Uterus (tissue), 4 donors: ENCODE measurements around the gene BACH2. TPM values are rescaled to one million over a fixed set of nuclear protein-coding genes. Genes with fewer than 3 reads are reported as not detected.

Experiments
- DNase-seq, 2 donors: peaks; one replicate each; pipeline ENCODE4 v3.0.0-alpha.2; 2019 to 2020
- H3K27ac ChIP-seq, 2 donors: fragments of 200-600 bp; sonication (generic); 1 replicate in 1 of 2; 2 replicates in 1 of 2; pipeline ENCODE4 v1.5.1; 2016 to 2018
- H3K27me3 ChIP-seq, 2 donors: fragments of 200-600 bp; sonication (generic); one replicate each; pipeline ENCODE4 v1.5.1; 2018 to 2019; ENCODE audit warnings: control low read depth in 1 of 2
- H3K36me3 ChIP-seq, 2 donors: fragments of 200-600 bp; sonication (generic); one replicate each; pipeline ENCODE4 v1.5.1; 2019; ENCODE audit warnings: control low read depth in 1 of 2
- H3K4me1 ChIP-seq, 2 donors: fragments of 200-600 bp; sonication (generic); one replicate each; pipeline ENCODE4 v1.5.1; 2018 to 2019; ENCODE audit warnings: control low read depth in 1 of 2
- H3K4me3 ChIP-seq, 2 donors: fragments of 200-600 bp; sonication (generic); 1 replicate in 1 of 2; 2 replicates in 1 of 2; pipeline ENCODE4 v1.5.1; 2018 to 2019; ENCODE audit warnings: mild to moderate bottlenecking in 1 of 2
- H3K9me3 ChIP-seq, 2 donors: fragments of 200-600 bp; sonication (generic); one replicate each; pipeline ENCODE4 v1.5.1; 2019; ENCODE audit warnings: control low read depth in 1 of 2
- CTCF ChIP-seq, 4 experiments: fragments of 200-600 bp in 2 of 4; fragments of 450-650 bp in 2 of 4; sonication (generic) in 2 of 4; IDR thresholded peaks; one replicate each; pipeline ENCODE4 v1.5.1; 2016 to 2019; ENCODE audit warnings: antibody characterized with exemption in 4 of 4, mild to moderate bottlenecking in 2 of 4, moderate library complexity in 1 of 4
- POLR2A ChIP-seq, 2 donors: fragments of 450-650 bp; IDR thresholded peaks; one replicate each; pipeline ENCODE4 v1.6.1; 2016; ENCODE audit warnings: antibody characterized with exemption in 2 of 2, mild to moderate bottlenecking in 1 of 2, moderate library complexity in 1 of 2
- intact Hi-C: fragments of 100-400 bp; cut with DNase I; formaldehyde crosslinking; loops from one replicate; pipeline ENCODE4 v1.15.1; 2023; ENCODE audit warnings: low total_unique reads
- total RNA-seq, 4 donors: library from RNA; depleted of rRNA in 3 of 4; stranded (reverse); fragments of >200 nt in 3 of 4; gene quantifications; one replicate each; pipeline versions ENCODE4 v1.1.0 to v1.2.4, GENCODE V29; 2014 to 2023
- donor health status: DM: yes; HTN: yes; CAD: no.

The BACH2 gene
- total RNA-seq, 4 donors from 2014 or later = 1.3 to 15.0 (median 9.7) TPM

- Histone ChIP-seq H3K9me3 (no peaks in the 10 kb centered on the region), H3K27ac (no peak overlapping the region), H3K4me3 (no peak overlapping the region), H3K27me3 (no peaks in the 10 kb centered on the region), H3K4me1 (no peaks in the 10 kb centered on the region), H3K36me3 (no peaks in the 10 kb centered on the region)
- no peak for DNase-seq
- no peak for TF ChIP-seq CTCF (IDR thresholded peaks at IDR 0.05)
- TF ChIP-seq POLR2A (IDR thresholded peaks at IDR 0.05) = no peak
- intact Hi-C loops = no loop called here
These were observed 94.5 kb downstream of the BACH2 start for GRCh38 chr6:90202156-90202555.

GRCh38 chr6:90199900-90200299 lies 96.7 kb downstream of the BACH2 start:
- no peaks in the 10 kb centered on the region for H3K9me3 ChIP-seq
- no peaks in the 10 kb centered on the region for H3K27me3 ChIP-seq
- H3K4me3 ChIP-seq = no peak overlapping the region
- H3K4me1 ChIP-seq = peaks cover 0 to 7% of the 10 kb centered on the region in 2 donors
- TF ChIP-seq CTCF (IDR thresholded peaks at IDR 0.05) = no peak
- TF ChIP-seq POLR2A (IDR thresholded peaks at IDR 0.05) = no peak
- no peak for DNase-seq
- no peaks in the 10 kb centered on the region for H3K36me3 ChIP-seq
- intact Hi-C loops = no loop called here
- H3K27ac ChIP-seq = no peak overlapping the region

- DNase-seq = no peak
- Histone ChIP-seq H3K27me3 (no peaks in the 10 kb centered on the region), H3K36me3 (no peaks in the 10 kb centered on the region), H3K4me3 (no peak overlapping the region), H3K4me1 (peaks cover 0 to 7% of the 10 kb centered on the region in 2 donors), H3K27ac (no peak overlapping the region), H3K9me3 (no peaks in the 10 kb centered on the region)
- TF ChIP-seq CTCF (IDR thresholded peaks at IDR 0.05) (no peak), POLR2A (IDR thresholded peaks at IDR 0.05) (no peak)
- intact Hi-C loops = no loop called here
These were observed 97.8 kb downstream of the BACH2 start for GRCh38 chr6:90198758-90199425.

- peaks cover 0 to 7% of the 10 kb centered on the region in 2 donors for H3K4me1 ChIP-seq
- H3K27ac ChIP-seq = no peak overlapping the region
- TF ChIP-seq POLR2A (IDR thresholded peaks at IDR 0.05) (no peak), CTCF (IDR thresholded peaks at IDR 0.05) (no peak)
- H3K27me3 ChIP-seq = no peaks in the 10 kb centered on the region
- peak in 1 of 2 donors; percentile 43 for DNase-seq
- H3K36me3 ChIP-seq = no peaks in the 10 kb centered on the region
- H3K4me3 ChIP-seq = no peak overlapping the region
- intact Hi-C loops = no loop called here
- H3K9me3 ChIP-seq = no peaks in the 10 kb centered on the region
These were observed 98.7 kb downstream of the BACH2 start for GRCh38 chr6:90197854-90198496.

- Histone ChIP-seq H3K4me3 (no peak overlapping the region), H3K27ac (peak overlapping the region in 1 of 2 donors; percentile 17), H3K9me3 (no peaks in the 10 kb centered on the region), H3K27me3 (no peaks in the 10 kb centered on the region), H3K4me1 (peaks cover 0 to 7% of the 10 kb centered on the region in 2 donors), H3K36me3 (no peaks in the 10 kb centered on the region)
- DNase-seq = no peak
- no peak for TF ChIP-seq CTCF (IDR thresholded peaks at IDR 0.05)
- no peak for TF ChIP-seq POLR2A (IDR thresholded peaks at IDR 0.05)
- intact Hi-C loops = no loop called here
These were observed 101.4 kb downstream of the BACH2 start for GRCh38 chr6:90195094-90195829.
